Transverse colon (tissue), 4 donors: ENCODE results near the gene PSORS1C1.

Source experiments
- EP300 ChIP-seq: sonication (generic); formaldehyde crosslinking; IDR thresholded peaks from one replicate; pipeline ENCODE4 v1.6.1; 2017; ENCODE audit warnings: antibody characterized with exemption, low read depth
- POLR2AphosphoS5 ChIP-seq, 3 donors: sonication (generic); formaldehyde crosslinking; IDR thresholded peaks; one replicate each; pipeline ENCODE4 v1.6.1; 2016; ENCODE audit warnings: antibody characterized with exemption in 3 of 3
- TF ChIP-seq, protein P1 (sequence below), 5 experiments: fragments of 200-600 bp in 3 of 5; fragments of 450-650 bp in 2 of 5; sonication (generic) in 3 of 5; IDR thresholded peaks; 1 replicate in 2 of 5; 2 replicates in 3 of 5; pipeline ENCODE4 v1.5.1; 2016 to 2017; ENCODE audit warnings: antibody characterized with exemption in 5 of 5, inconsistent platforms in 3 of 5, mild to moderate bottlenecking in 2 of 5, moderate library complexity in 1 of 5

DNA sequence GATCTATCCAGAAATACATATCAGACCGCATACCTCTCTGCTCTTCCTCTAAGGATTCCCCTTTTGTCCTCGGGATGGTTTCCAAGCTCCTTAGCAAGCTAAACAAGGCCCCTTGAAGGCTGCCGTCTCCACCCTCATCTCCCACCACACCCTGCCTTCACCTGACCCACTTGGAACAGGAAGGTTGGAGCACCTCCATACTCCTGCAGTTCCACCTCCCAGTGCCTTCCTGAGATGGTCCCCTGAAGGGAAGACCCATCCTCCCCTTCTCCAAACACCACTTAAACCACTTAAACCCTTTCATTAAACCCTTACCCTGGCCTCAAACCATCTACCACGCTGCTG lies 64.4 kb downstream of the PSORS1C1 start:
- TF ChIP-seq, protein P1, sequence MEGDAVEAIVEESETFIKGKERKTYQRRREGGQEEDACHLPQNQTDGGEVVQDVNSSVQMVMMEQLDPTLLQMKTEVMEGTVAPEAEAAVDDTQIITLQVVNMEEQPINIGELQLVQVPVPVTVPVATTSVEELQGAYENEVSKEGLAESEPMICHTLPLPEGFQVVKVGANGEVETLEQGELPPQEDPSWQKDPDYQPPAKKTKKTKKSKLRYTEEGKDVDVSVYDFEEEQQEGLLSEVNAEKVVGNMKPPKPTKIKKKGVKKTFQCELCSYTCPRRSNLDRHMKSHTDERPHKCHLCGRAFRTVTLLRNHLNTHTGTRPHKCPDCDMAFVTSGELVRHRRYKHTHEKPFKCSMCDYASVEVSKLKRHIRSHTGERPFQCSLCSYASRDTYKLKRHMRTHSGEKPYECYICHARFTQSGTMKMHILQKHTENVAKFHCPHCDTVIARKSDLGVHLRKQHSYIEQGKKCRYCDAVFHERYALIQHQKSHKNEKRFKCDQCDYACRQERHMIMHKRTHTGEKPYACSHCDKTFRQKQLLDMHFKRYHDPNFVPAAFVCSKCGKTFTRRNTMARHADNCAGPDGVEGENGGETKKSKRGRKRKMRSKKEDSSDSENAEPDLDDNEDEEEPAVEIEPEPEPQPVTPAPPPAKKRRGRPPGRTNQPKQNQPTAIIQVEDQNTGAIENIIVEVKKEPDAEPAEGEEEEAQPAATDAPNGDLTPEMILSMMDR (IDR thresholded peaks at IDR 0.05) = no peak
- TF ChIP-seq EP300 = no peak
- no peak for TF ChIP-seq POLR2AphosphoS5 (IDR thresholded peaks at IDR 0.05)
